Pons (tissue), 1 donor: Measurements from ENCODE around the gene RPP40.
"Not testable (repeated sequence)": the region's sequence is repeated elsewhere in the genome, so short reads cannot be mapped to it uniquely, and the experiment has no call there.

ENCODE experiments used
- DNase-seq: peaks from one replicate; pipeline ENCODE4 v3.0.0-alpha.2; 2016; ENCODE audit warnings: low spot score

RPP40 gene

GRCh38 chr6:5014072-5014561 is 10.3 kb upstream of the RPP40 start:
- no peak for DNase-seq

DNA sequence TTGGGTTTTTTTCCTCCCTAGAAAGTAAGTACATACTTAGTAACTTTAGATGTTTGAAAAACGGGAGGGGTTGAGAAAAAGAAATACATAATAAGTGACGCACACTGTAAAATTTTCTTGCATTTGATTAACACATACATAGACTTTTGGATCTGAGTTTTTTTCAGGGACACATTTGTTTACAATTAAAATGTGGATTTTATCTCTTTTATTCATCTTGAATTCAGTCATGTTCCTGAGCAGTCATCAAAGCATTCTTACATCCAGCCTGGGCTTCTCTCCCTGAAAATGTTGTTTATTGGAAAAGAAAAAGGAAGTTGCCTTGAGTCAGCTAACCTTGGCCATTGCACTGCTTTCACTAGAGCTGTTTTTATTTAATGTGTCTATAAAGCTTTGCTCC is 8.7 kb upstream of the RPP40 start:
- DNase-seq = no peak

- DNase-seq = no peak
These were observed 7.5 kb upstream of the RPP40 start for GRCh38 chr6:5011346-5011745.

GRCh38 chr6:5007531-5007930 is 3.7 kb upstream of the RPP40 start:
- no peak for DNase-seq

DNA sequence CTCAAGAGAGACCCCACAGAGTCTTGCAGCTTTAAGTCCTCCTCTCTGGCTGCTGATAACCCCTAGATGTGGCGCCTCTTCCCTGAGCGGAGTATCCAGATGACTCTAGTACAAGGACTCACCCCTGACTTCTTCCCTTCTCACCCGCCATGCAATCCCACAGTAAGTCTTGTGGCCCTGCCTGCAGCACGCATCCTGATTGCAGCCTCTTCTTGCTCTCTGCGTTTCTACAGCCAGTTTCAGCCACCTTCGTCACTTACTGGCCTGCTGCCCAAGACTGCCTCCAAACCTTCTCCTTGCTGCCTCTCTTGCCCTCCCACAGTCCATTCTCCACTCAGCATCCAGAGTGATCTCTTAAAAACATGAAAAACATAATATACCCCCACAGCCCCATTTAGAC is 2.4 kb upstream of the RPP40 start:
- no peak for DNase-seq

DNA sequence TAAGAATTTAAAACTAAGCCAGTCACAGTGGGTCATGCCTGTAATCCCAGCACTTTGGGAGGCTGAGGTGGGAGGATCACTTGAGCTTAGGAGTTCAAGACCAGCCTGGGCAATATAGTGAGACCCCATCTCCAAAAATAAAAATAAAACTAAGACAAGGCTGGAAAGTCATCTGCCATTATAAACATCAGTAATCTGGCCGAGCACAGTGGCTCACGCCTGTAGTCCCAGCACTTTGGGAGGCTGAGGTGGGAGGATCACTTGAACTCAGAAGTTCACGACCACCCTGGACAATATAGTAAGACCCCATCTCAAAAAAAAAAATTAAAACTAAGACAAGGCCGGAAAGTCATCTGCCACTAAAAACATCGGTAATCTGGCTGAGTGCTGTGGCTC is 1.2 kb upstream of the RPP40 start:
- DNase-seq = not testable (repeated sequence)

DNA sequence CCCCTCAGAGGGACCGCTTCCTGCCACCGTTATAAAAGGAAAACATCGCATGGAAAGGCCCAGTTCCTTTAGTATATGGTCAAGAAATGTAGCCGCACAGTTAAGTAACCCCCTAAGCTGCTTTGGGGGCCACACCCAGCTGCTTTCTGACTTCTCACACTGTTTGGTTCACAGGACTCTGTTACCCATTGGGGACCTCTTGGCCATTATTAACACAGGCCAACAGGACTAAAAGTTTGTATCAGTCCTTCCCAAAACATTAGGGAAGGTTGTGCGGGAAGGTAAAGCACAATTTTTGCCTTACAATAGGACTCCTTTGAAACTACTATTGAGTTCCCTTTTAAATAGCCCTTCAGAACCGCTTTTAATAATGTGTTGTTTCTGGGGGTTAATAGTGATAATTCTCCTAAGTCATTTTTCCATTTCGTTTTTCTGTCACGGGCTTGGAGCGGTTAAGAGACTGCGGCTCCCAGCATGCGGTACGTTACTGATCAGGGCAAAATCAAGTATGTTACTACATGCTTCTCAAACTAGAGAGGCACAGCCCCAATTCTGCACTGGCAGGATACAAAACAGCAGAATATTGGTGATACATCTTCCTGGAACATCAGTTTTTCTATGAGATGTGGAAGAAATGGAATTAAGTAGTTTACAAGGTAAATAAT is 668 bp upstream of the RPP40 start:
- DNase-seq = no peak

DNA sequence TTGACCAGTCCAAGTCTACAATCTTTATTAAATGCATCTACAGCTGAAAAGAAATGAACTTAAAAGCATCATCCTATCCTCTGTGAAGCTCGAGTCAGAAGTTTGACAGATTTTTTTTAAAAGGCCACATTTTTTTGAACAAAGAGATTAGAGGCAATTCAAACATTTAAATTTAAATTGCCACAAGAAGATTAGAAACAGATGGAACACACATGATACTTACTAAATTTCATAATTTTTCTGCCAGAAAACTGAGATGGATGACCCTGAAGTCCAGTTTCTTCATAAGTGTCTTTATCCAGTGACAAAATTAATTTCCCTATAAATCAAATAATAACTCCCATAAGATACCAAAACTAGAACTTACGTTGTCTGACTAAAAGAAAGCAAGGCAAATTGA is 4.3 kb downstream of the RPP40 start:
- no peak for DNase-seq

- DNase-seq = no peak
These were observed 6.0 kb downstream of the RPP40 start for GRCh38 chr6:4997862-4998261.

GRCh38 chr6:4994741-4995140 is 9.1 kb downstream of the RPP40 start:
- no peak for DNase-seq

- DNase-seq = no peak
These were observed 16.4 kb downstream of the RPP40 start for GRCh38 chr6:4987432-4987831.

DNA sequence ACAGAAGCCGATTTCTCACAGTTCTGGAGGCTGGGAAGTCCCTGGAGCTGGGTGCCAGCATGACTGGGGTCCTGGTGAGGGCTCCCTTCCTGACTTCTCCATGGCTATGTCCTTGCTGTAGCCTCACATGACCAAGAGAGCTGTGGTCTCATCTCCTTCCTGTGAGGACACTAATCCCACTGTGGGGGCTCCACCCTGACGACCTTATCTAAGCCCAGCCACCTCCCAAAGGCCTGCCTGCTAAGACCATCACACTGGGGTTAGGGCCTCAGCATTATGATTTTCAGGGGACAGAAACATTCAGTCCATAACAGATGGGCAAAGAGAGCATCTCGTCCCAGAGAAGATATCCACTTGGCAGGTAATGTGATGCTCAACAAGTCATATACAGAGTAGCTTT is 16.8 kb downstream of the RPP40 start:
- DNase-seq = no peak

- DNase-seq = no peak
These were observed 20.5 kb downstream of the RPP40 start for GRCh38 chr6:4983322-4983721.

DNA sequence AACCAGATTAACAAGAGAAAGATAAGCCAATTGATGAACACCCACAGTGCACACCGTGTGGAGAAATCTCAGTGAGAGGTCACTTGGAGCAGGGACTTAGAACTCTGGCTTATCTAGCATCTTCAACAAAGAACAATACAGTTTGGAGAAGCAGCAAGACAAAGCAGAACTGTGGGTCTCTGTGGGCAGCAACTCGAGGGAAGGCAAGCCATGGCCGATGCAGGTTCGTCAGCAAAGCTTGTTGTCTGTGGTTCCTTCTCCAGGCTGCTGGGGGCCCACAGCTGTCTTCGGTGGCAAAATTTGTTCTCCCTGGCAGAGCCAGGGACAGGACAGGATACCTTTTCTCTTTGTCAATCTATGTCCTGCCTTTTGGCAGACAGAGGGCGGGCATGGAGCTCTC is 22.1 kb downstream of the RPP40 start:
- no peak for DNase-seq

DNA sequence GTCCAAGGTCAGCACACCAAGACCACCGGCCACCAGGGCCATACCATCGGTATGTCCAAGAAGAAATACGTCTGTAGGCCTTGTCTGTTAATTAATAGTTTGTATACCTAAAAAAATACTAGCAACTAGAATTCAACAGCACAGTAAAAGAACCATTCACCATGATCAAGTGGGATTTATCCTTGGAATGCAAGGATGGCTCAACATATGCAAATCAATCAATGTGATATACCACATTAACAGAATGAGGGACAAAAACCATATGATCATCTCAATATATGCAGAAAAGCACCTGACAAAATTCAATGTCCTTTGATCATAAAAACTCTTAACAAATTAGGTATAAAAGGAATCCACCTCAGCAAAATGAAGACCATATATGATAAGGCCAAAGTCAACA is 24.4 kb downstream of the RPP40 start:
- no peak for DNase-seq

DNA sequence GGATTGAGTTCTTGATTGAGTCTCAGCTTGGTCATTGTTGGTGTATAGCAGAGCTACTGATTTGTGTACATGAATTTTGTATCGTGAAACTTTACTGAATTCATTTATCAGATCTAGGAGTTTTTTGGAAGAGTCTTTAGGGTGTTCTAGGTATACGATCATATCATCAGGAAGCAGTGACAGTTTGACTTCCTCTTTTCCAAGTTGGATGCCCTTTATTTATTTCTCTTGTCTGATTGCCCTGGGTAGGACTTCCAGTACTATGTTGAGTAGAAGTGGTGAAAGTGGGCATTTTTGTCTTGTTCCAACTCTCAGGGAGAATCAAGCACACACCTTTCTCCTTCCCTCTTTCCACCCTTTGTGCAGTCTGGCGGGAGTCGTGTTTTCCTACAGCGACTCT is 26.4 kb downstream of the RPP40 start:
- no peak for DNase-seq

DNA sequence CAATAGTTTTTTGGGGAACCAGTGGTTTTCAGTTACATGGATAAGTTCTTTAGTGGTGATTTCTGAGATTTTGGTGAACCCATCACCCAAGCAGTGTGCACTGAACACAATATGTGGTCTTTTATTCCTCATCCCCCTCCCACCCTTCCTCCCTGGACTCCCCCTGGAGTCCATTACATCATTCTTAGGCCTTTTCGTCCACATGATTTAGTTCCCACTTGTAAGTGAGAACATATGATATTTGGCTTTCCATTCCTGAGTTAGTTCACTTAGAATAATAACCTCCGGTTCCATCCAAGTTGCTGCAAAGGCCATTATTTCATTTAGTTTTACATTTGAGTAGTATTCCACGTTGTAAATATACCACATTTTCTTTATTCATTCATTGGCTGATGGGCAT is 28.3 kb downstream of the RPP40 start:
- DNase-seq = no peak

GRCh38 chr6:4974962-4975361 is 28.9 kb downstream of the RPP40 start:
- DNase-seq = no peak

GRCh38 chr6:4973982-4974745 is 29.7 kb downstream of the RPP40 start:
- peak; percentile 16 for DNase-seq

GRCh38 chr6:4973415-4973814 is 30.4 kb downstream of the RPP40 start:
- DNase-seq = no peak

DNA sequence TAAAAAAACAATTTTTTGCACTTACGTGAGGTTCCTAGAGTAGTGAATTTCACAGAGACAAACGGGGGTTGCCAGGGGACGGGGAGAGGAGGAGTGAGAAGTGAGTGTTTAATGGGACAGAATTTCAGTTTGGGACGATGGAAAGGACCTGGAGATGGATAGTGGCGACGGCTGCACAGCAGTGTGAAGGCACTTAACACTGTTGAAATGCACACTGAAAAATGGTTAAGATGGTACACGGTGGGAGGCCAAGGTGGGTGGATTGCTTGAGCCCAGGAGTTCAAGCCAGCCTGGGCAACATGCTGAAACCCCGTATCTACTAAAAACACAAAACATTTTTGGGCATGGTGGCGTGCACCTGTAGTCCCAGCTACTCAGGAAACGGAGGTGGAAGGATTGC is 31.4 kb downstream of the RPP40 start:
- no peak for DNase-seq

DNA sequence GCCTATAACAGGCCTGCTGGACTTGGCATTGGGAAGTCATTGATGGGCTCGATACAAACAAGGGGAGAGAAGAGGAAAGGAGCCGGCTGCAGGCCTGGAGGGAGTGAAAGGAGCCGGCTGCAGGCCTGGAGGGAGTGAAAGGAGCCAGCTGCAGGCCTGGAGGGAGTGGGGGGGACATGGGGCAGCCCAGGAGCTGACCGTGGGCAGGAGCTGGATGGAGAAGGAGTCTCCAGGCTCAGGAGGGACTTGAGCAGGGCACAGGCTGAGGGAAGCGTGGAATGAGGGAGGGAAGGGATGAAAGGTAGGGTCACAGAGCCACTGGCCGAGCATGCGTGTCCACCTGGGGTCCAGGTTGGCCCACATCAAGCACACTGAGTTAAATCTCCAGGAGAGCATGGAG is 32.0 kb downstream of the RPP40 start:
- no peak for DNase-seq

DNA sequence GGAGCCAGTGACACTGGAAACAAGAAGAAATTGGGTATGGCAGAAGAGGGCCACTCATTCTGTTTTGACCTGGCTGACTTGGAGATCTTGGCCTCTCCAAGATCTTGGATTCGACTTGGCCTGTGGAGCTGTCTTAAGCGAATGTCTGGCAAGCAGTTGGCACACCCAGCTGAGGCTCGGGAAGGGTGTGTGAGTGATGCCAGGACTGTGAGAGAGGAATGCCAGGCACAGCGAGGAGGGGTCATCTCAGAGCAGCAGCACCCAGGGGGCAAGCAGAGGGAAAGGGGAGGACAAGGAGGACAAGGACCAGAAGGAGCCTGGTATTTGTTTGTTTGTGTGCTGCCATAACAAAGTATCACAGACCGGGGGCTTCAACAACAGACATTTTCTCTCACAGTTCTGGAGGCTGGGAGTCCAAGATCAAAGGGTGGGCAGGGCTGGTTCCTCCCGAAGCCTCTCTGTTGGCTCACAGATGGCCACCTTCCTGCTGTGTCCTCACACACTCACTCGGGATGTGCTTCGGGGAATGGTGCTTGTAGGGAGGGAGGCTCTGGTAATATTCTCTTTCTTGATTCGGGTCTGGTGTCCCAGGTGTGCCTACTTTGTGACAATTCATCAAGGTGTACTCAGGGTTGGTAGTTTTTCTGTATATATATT is 33.0 kb downstream of the RPP40 start:
- DNase-seq = no peak
